ENCODE data around the gene TGFBR3L.

The TGFBR3L gene

GRCh38 chr19:7926021-7926726 is 11.5 kb downstream of the TGFBR3L start, which contains the start of gene CTXN1:
Gene CTXN1, minus strand, starts transcription at chr19:7926135. Its CDS starts 597 bp downstream, at chr19:7925538.
- Histone ChIP-seq H3K4me1 (ENCODE audit: control insufficient read depth, insufficient read depth, low read length) (peaks cover 17% of the 10 kb centered on the region), H3K36me3 (ENCODE audit: control insufficient read depth in 2 of 2, insufficient read depth in 1 of 2, low read length in 2 of 2) (peaks cover 6 to 36% of the 10 kb centered on the region in 2 experiments; a peak in 2 of 3 replicates), H3K27ac (ENCODE audit: extremely low read depth, low read depth, low read length) (peak within 1 kb of the TSS; percentile 48; the same call in 1 of the 2 replicates), H3K9me3 (ENCODE audit: control insufficient read depth, insufficient read depth, low read depth, low read length) (no peaks in the 10 kb centered on the region), H3K4me3 (ENCODE audit: low read depth, low read length) (peak within 1 kb of the TSS; percentile 33)
- ChIA-PET POLR2A (interaction anchor here (0.6 to 1.6 kb wide), 4 partner anchors 8 to 321 kb away, joined by 3 to 5 read pairs (median 4); partner anchors contain the start of gene TIMM44), CTCF (interaction anchor here (0.5 to 2.2 kb wide), 7 partner anchors 9 to 1546 kb away, joined by 3 to 11 read pairs (median 4); partner anchors contain the start of gene TIMM44)
- no peak for TF ChIP-seq ZNF398 (tag by site-specific recombination; IDR thresholded peaks at IDR 0.05)
- peak; percentile 19; the same call in 1 of the 2 replicates for TF ChIP-seq SP2 (tag by site-specific recombination; IDR thresholded peaks at IDR 0.05)
- TF ChIP-seq ZBTB26 (tag by site-specific recombination; optimal IDR thresholded peaks at IDR 0.05): peak; percentile 29
- TF ChIP-seq YY1 (tag by site-specific recombination; IDR thresholded peaks at IDR 0.05): no peak
- no peak for TF ChIP-seq ZSCAN5A (tag by site-specific recombination; IDR thresholded peaks at IDR 0.05)
- no peak for TF ChIP-seq ZBTB6 (tag by site-specific recombination; IDR thresholded peaks at IDR 0.05)
- no peak for TF ChIP-seq RBAK (tag by site-specific recombination; IDR thresholded peaks at IDR 0.05)
- peak; percentile 49; the same call in 1 of the 2 replicates for TF ChIP-seq SP3 (tag by site-specific recombination; IDR thresholded peaks at IDR 0.05)
- no peak for TF ChIP-seq ZBTB11 (tag by site-specific recombination; conservative IDR thresholded peaks at IDR 0.05; ENCODE audit: low read depth)
- TF ChIP-seq KLF10 (tag by site-specific recombination; IDR thresholded peaks at IDR 0.05): no peak
- no peak for TF ChIP-seq ZNF362 (tag by site-specific recombination; IDR thresholded peaks at IDR 0.05)
- no peak for TF ChIP-seq ZNF785 (tag by site-specific recombination; IDR thresholded peaks at IDR 0.05)
- no peak for TF ChIP-seq ZNF580 (tag by site-specific recombination; IDR thresholded peaks at IDR 0.05)
- no peak for TF ChIP-seq REST (tag by site-specific recombination; IDR thresholded peaks at IDR 0.05)
- 0 out of 2 replicates have a peak, but pooled peaks have one; percentile 53 for TF ChIP-seq KLF9 (tag by site-specific recombination; IDR thresholded peaks at IDR 0.05; ENCODE audit: low read depth)
- TF ChIP-seq ZBTB8A (tag by site-specific recombination; IDR thresholded peaks at IDR 0.05): peak; percentile 26; the same call in 1 of the 2 replicates
- TF ChIP-seq FEZF1 (tag by site-specific recombination; IDR thresholded peaks at IDR 0.05): no peak
- peak; percentile 56; the same call in 1 of the 2 replicates for TF ChIP-seq PATZ1 (tag by site-specific recombination; IDR thresholded peaks at IDR 0.05)
